22Rv1 (cell line): ENCODE results near the gene FKBP2.

Experiments used
- ZFX ChIP-seq: fragments of 450-650 bp; IDR thresholded peaks from 2 replicates; pipeline ENCODE4 v1.6.1; 2017; ENCODE audit warnings: antibody characterized with exemption, borderline replicate concordance
- TF ChIP-seq, protein P1 (sequence below): fragments of 450-650 bp; IDR thresholded peaks from 2 replicates; pipeline ENCODE4 v1.5.1; 2017; ENCODE audit warnings: mild to moderate bottlenecking

GRCh38 chr11:64283092-64283491, 42.2 kb downstream of the FKBP2 start:
- TF ChIP-seq, protein P1, sequence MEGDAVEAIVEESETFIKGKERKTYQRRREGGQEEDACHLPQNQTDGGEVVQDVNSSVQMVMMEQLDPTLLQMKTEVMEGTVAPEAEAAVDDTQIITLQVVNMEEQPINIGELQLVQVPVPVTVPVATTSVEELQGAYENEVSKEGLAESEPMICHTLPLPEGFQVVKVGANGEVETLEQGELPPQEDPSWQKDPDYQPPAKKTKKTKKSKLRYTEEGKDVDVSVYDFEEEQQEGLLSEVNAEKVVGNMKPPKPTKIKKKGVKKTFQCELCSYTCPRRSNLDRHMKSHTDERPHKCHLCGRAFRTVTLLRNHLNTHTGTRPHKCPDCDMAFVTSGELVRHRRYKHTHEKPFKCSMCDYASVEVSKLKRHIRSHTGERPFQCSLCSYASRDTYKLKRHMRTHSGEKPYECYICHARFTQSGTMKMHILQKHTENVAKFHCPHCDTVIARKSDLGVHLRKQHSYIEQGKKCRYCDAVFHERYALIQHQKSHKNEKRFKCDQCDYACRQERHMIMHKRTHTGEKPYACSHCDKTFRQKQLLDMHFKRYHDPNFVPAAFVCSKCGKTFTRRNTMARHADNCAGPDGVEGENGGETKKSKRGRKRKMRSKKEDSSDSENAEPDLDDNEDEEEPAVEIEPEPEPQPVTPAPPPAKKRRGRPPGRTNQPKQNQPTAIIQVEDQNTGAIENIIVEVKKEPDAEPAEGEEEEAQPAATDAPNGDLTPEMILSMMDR: no peak
- TF ChIP-seq ZFX: no peak
